Endothelial cell of umbilical vein (primary cell): ENCODE data around the gene MAMDC2.

Experiments
- EZH2 ChIP-seq: IDR thresholded peaks from 2 replicates; pipeline ENCODE4 v1.6.1; 2012; ENCODE audit warnings: borderline replicate concordance, low read depth, mild to moderate bottlenecking, moderate library complexity, low read length, inconsistent platforms; ENCODE audit not compliant: severe bottlenecking
- FOS ChIP-seq: IDR thresholded peaks from 2 replicates; pipeline ENCODE4 v1.6.1; 2011; ENCODE audit warnings: mild to moderate bottlenecking, low read length, moderate library complexity, borderline replicate concordance; ENCODE audit not compliant: insufficient read depth
- GATA2 ChIP-seq: IDR thresholded peaks from 2 replicates; pipeline ENCODE4 v1.7.0; 2011; ENCODE audit warnings: low read depth, mild to moderate bottlenecking, moderate library complexity, mixed read lengths, low read length; ENCODE audit not compliant: insufficient read length, insufficient read depth
- JUN ChIP-seq: IDR thresholded peaks from 2 replicates; pipeline ENCODE4 v1.6.1; 2011; ENCODE audit warnings: borderline replicate concordance, low read depth; ENCODE audit not compliant: insufficient read length, insufficient read depth
- MYC ChIP-seq: IDR thresholded peaks from one replicate; pipeline ENCODE4 v1.6.1; 2011; ENCODE audit warnings: mild to moderate bottlenecking, low read depth, low read length
- POLR2A ChIP-seq: IDR thresholded peaks from 2 replicates; pipeline ENCODE4 v1.6.1; 2012; ENCODE audit warnings: low read depth, mild to moderate bottlenecking, control low read depth, low read length
- POLR2AphosphoS5 ChIP-seq: IDR thresholded peaks from 2 replicates; pipeline ENCODE4 v1.6.1; 2012; ENCODE audit warnings: low read depth, mild to moderate bottlenecking, control low read depth, low read length, moderate library complexity; ENCODE audit not compliant: insufficient read depth
- TF ChIP-seq, protein P1 (sequence below), 2 donors: IDR thresholded peaks; 1 replicate in 1 of 2; 2 replicates in 1 of 2; pipeline ENCODE4 v1.5.1; 2011; ENCODE audit warnings: low read length in 2 of 2, mild to moderate bottlenecking in 2 of 2, moderate library complexity in 2 of 2, control low read depth in 1 of 2, inconsistent platforms in 1 of 2, low read depth in 1 of 2; ENCODE audit not compliant: insufficient read depth in 1 of 2; ENCODE audit errors: extremely low read depth in 1 of 2
- TF ChIP-seq, protein P2 (sequence below): IDR thresholded peaks from 2 replicates; pipeline ENCODE4 v1.6.1; 2011; ENCODE audit not compliant: insufficient read depth, insufficient read length

- TF ChIP-seq POLR2A: no peak
- no peak for TF ChIP-seq FOS
- TF ChIP-seq EZH2: no peak
- TF ChIP-seq, protein P1, sequence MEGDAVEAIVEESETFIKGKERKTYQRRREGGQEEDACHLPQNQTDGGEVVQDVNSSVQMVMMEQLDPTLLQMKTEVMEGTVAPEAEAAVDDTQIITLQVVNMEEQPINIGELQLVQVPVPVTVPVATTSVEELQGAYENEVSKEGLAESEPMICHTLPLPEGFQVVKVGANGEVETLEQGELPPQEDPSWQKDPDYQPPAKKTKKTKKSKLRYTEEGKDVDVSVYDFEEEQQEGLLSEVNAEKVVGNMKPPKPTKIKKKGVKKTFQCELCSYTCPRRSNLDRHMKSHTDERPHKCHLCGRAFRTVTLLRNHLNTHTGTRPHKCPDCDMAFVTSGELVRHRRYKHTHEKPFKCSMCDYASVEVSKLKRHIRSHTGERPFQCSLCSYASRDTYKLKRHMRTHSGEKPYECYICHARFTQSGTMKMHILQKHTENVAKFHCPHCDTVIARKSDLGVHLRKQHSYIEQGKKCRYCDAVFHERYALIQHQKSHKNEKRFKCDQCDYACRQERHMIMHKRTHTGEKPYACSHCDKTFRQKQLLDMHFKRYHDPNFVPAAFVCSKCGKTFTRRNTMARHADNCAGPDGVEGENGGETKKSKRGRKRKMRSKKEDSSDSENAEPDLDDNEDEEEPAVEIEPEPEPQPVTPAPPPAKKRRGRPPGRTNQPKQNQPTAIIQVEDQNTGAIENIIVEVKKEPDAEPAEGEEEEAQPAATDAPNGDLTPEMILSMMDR (IDR thresholded peaks at IDR 0.05; ENCODE audit: extremely low read depth in 1 of 2, insufficient read depth in 1 of 2, low read depth in 1 of 2, low read length in 2 of 2): no peak
- TF ChIP-seq, protein P2, sequence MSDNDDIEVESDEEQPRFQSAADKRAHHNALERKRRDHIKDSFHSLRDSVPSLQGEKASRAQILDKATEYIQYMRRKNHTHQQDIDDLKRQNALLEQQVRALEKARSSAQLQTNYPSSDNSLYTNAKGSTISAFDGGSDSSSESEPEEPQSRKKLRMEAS: no peak
- no peak for TF ChIP-seq POLR2AphosphoS5
- TF ChIP-seq GATA2: no peak
- no peak for TF ChIP-seq JUN
- TF ChIP-seq MYC: no peak
Observed at GRCh38 chr9:70012569-70012968, 31.1 kb upstream of the MAMDC2 start.
